Chondrocyte (in vitro differentiated cells): ENCODE measurements around the gene EMC7. TPM values are rescaled to one million over a fixed set of nuclear protein-coding genes. Genes with fewer than 3 reads are reported as not detected.

ENCODE experiments used
- DNase-seq: peaks from one replicate; pipeline ENCODE4 v3.0.0; 2021; ENCODE audit warnings: mixed read lengths, low spot score
- H3K27ac Mint-ChIP-seq: one replicate; pipeline ENCODE4 v1.8.0; 2021; ENCODE audit warnings: mild to moderate bottlenecking, moderate library complexity, mixed read lengths; ENCODE audit not compliant: unreplicated experiment
- H3K27me3 Mint-ChIP-seq: 2 replicates; pipeline ENCODE4 v1.8.0; 2021; ENCODE audit warnings: low read depth, mixed read lengths
- H3K36me3 Mint-ChIP-seq: 2 replicates; pipeline ENCODE4 v1.8.0; 2021; ENCODE audit warnings: low read depth, mixed read lengths
- H3K4me1 Mint-ChIP-seq: 2 replicates; pipeline ENCODE4 v1.8.0; 2021; ENCODE audit warnings: low read depth, mild to moderate bottlenecking, mixed read lengths
- H3K4me3 Mint-ChIP-seq: one replicate; pipeline ENCODE4 v1.8.0; 2021; ENCODE audit warnings: mild to moderate bottlenecking, moderate library complexity, mixed read lengths; ENCODE audit not compliant: unreplicated experiment
- H3K9me3 Mint-ChIP-seq: 2 replicates; pipeline ENCODE4 v1.8.0; 2021; ENCODE audit warnings: low read depth, mixed read lengths
- total RNA-seq: library from RNA; stranded (reverse); gene quantifications from 3 replicates; pipeline ENCODE4 v1.2.1, GENCODE V29; 2021
- TF ChIP-seq, protein P1 (sequence below): fragments of 200-600 bp; sonication (generic); IDR thresholded peaks from 2 replicates; pipeline ENCODE4 v1.5.0; 2021; ENCODE audit warnings: antibody characterized with exemption, mild to moderate bottlenecking, moderate library complexity

The EMC7 gene
- total RNA-seq, 1 donor from 2014 or later, result 98.7 TPM

DNA sequence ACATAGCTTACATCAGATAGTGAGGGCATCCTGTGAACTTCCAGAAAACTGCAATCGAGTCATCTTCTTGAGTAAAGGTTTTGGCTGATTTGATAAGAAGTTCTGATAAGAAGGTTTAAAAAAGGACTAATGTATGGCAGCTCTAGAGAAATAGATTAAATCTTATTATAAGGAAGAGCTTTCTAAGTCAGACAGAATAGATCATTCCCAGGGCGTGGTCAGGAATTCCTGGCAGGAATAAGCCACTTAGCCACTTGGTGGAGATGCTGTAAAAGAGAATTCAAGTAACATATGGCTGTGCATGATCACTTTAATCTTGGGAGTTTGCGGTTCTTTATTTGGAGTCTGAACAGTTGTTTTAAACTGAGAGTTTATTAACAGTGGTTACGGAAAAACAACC, 17.6 kb upstream of the EMC7 start:
- peaks cover 8% of the 10 kb centered on the region for H3K4me1 Mint-ChIP-seq
- no peak overlapping the region for H3K27ac Mint-ChIP-seq
- TF ChIP-seq, protein P1, sequence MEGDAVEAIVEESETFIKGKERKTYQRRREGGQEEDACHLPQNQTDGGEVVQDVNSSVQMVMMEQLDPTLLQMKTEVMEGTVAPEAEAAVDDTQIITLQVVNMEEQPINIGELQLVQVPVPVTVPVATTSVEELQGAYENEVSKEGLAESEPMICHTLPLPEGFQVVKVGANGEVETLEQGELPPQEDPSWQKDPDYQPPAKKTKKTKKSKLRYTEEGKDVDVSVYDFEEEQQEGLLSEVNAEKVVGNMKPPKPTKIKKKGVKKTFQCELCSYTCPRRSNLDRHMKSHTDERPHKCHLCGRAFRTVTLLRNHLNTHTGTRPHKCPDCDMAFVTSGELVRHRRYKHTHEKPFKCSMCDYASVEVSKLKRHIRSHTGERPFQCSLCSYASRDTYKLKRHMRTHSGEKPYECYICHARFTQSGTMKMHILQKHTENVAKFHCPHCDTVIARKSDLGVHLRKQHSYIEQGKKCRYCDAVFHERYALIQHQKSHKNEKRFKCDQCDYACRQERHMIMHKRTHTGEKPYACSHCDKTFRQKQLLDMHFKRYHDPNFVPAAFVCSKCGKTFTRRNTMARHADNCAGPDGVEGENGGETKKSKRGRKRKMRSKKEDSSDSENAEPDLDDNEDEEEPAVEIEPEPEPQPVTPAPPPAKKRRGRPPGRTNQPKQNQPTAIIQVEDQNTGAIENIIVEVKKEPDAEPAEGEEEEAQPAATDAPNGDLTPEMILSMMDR, result peak; percentile 31
- DNase-seq, result no peak
- H3K9me3 Mint-ChIP-seq, result peaks cover 4% of the 10 kb centered on the region
- H3K36me3 Mint-ChIP-seq, result no peaks in the 10 kb centered on the region
- peaks cover 2% of the 10 kb centered on the region for H3K27me3 Mint-ChIP-seq
- no peak overlapping the region for H3K4me3 Mint-ChIP-seq

DNA sequence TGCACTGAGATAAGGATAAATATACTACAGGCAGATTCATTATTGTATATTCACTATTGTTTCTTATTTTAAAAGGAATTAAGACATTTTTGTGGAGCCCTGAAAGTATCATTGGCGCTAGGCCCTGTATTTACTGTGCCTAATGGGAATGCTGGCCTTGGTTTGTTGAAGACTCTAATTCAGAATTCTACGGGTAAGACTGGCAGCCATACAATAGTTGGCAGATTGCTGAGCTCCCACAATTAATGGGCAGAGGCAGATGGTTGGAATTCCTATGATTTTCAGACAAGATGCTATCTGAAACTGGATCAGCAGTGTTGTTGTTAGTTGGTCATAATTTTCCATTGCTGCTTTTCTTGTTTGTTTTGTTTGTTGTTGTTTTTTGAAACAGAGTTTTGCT, 15.0 kb upstream of the EMC7 start:
- peaks cover 5% of the 10 kb centered on the region for H3K27me3 Mint-ChIP-seq
- H3K9me3 Mint-ChIP-seq, result no peaks in the 10 kb centered on the region
- H3K4me3 Mint-ChIP-seq, result no peak overlapping the region
- DNase-seq, result no peak
- no peaks in the 10 kb centered on the region for H3K4me1 Mint-ChIP-seq
- TF ChIP-seq, protein P1, result no peak
- H3K36me3 Mint-ChIP-seq, result no peaks in the 10 kb centered on the region
- H3K27ac Mint-ChIP-seq, result no peak overlapping the region

DNA sequence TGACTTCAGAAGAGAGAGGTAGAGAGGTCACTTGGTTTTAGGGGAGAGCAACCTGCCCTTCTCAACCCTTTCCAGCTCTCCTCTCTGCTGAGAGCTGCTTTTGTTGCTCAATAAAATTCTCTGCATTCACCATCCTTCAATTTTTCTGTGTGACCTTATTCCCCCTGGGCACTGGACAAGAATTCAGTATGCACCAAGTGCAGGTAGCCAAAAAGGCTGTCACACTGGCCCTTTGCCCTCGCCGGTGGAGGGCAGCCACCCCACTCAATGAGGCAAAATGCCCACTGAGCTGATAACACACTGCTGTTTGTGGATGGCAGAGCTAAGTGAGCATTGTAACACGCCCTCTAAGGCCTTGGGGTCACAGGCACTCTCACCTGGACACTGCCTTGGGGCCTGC, 13.1 kb upstream of the EMC7 start:
- no peaks in the 10 kb centered on the region for H3K9me3 Mint-ChIP-seq
- H3K4me3 Mint-ChIP-seq, result no peak overlapping the region
- DNase-seq, result no peak
- TF ChIP-seq, protein P1, result no peak
- peaks cover 5% of the 10 kb centered on the region for H3K27me3 Mint-ChIP-seq
- no peaks in the 10 kb centered on the region for H3K4me1 Mint-ChIP-seq
- H3K36me3 Mint-ChIP-seq, result no peaks in the 10 kb centered on the region
- H3K27ac Mint-ChIP-seq, result no peak overlapping the region

DNA sequence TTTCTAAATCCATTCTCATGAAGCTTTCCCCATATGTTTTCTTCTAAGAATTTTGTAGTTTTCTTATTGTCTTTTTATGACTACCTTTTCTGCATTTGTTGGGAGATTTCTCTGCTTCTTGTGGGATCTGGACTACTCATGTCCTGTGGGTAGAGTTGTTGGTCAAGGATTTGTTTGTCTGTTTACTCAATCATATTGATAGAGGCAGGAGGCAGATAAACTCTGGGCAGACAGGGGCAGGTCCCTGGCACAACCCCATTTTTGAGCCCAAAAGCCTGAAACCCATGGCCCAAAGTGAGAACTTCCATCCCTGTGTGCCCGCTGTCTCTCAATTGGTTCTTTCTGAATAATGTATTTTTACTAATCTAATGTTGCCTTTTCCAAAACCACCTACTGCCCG, 12.6 kb upstream of the EMC7 start:
- peaks cover 5% of the 10 kb centered on the region for H3K27me3 Mint-ChIP-seq
- TF ChIP-seq, protein P1, result no peak
- DNase-seq, result no peak
- H3K36me3 Mint-ChIP-seq, result no peaks in the 10 kb centered on the region
- no peak overlapping the region for H3K4me3 Mint-ChIP-seq
- no peak overlapping the region for H3K27ac Mint-ChIP-seq
- no peaks in the 10 kb centered on the region for H3K9me3 Mint-ChIP-seq
- no peaks in the 10 kb centered on the region for H3K4me1 Mint-ChIP-seq

DNA sequence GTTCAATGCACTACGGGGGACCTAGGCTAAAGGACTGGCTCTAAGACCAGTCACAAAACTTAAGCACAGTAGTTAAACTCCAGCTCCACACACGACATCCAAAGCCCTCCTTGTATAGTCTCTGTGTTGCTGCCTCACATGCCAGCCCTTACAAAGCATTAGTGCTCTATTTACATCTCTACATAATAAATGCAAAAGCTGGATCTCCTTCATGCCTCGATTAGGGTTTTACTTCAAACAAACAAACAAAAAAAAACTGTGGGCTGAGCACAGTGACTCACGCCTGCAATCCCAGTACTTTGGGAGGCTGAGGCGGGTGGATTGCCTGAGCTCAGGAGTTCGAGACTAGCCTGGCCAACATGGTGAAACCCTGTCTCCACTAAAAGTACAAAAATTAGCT, 9.8 kb upstream of the EMC7 start:
- peaks cover 5% of the 10 kb centered on the region for H3K27me3 Mint-ChIP-seq
- no peaks in the 10 kb centered on the region for H3K4me1 Mint-ChIP-seq
- no peaks in the 10 kb centered on the region for H3K9me3 Mint-ChIP-seq
- H3K4me3 Mint-ChIP-seq, result no peak overlapping the region
- TF ChIP-seq, protein P1, result no peak
- no peak overlapping the region for H3K27ac Mint-ChIP-seq
- DNase-seq, result no peak
- H3K36me3 Mint-ChIP-seq, result no peaks in the 10 kb centered on the region
